Type B pancreatic cell (in vitro differentiated cells): ENCODE measurements around the gene ZNF699. TPM values are rescaled to one million over a fixed set of nuclear protein-coding genes. Genes with fewer than 3 reads are reported as not detected.
"Not testable (repeated sequence)": the region's sequence is repeated elsewhere in the genome, so short reads cannot be mapped to it uniquely, and the experiment has no call there.

Source experiments
- DNase-seq: peaks from one replicate; pipeline ENCODE4 v3.0.0; 2021; ENCODE audit warnings: mixed read lengths; ENCODE audit not compliant: unreplicated experiment; ENCODE audit errors: extremely low spot score
- H3K27ac Mint-ChIP-seq: 2 replicates; pipeline ENCODE4 v1.8.0; 2021; ENCODE audit warnings: mild to moderate bottlenecking, mixed read lengths
- H3K27me3 Mint-ChIP-seq: 2 replicates; pipeline ENCODE4 v1.8.0; 2021; ENCODE audit warnings: mixed read lengths
- H3K36me3 Mint-ChIP-seq: 2 replicates; pipeline ENCODE4 v1.8.0; 2021; ENCODE audit warnings: mixed read lengths
- H3K4me1 Mint-ChIP-seq: one replicate; pipeline ENCODE4 v1.8.0; 2021; ENCODE audit warnings: mixed read lengths; ENCODE audit not compliant: unreplicated experiment
- H3K4me3 Mint-ChIP-seq: 2 replicates; pipeline ENCODE4 v1.8.0; 2021; ENCODE audit warnings: mild to moderate bottlenecking, mixed read lengths
- H3K9me3 Mint-ChIP-seq: 2 replicates; pipeline ENCODE4 v1.8.0; 2021; ENCODE audit warnings: mixed read lengths
- total RNA-seq: library from RNA; stranded (reverse); gene quantifications from 2 replicates; pipeline ENCODE4 v1.2.1, GENCODE V29; 2021; ENCODE audit warnings: low replicate concordance
- TF ChIP-seq, protein P1 (sequence below): fragments of 200-600 bp; sonication (generic); conservative IDR thresholded peaks from 2 replicates; pipeline ENCODE4 v1.5.0; 2021; ENCODE audit warnings: antibody characterized with exemption, mild to moderate bottlenecking

ZNF699 gene
- total RNA-seq, 1 donor from 2014 or later = 6.0 TPM

DNA sequence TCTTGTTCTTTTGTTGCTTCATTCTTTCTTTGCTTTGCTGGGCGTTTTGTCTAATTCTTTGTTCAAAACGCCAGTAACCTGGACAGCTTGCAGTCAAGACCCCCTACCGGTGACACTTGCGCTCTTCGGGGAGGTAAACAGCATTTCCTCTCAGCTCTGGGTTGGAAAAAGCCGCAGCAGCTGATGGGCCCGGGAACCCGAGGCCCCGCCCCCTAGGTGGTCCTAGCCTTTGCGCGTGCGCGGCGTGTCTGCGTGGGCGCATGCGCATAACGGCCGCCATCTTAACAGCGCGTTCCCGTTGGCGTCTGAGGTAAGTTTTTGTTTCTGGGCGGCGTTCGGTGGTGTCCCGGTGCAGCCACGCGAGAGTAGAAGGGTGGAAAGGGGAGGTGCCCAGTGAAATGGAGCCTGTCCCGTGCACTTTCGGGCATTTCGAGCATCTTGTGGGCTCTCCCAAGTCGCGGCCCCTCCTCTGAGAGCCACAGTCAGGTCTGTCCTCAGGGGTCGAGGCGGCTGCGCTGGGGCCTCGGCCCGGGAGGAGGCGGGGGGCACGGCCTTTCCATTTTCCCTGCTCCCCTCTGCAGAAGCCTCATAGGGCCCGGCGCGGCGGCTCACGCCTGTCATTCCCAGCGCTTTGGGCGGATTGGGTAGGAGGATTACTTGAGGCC is 14.4 kb upstream of the ZNF699 start, which contains the start of gene ZNF559:
Gene ZNF559, plus strand, starts transcription at position 261 of the 665 bp plus-strand sequence. CDS start 14,371 bp downstream, outside the sequence.
- H3K4me1 Mint-ChIP-seq = no peaks in the 10 kb centered on the region
- peak within 1 kb of the TSS; percentile 92 for H3K27ac Mint-ChIP-seq
- peak within 1 kb of the TSS; percentile 93 for H3K4me3 Mint-ChIP-seq
- peak; percentile 98 for DNase-seq
- TF ChIP-seq, protein P1, sequence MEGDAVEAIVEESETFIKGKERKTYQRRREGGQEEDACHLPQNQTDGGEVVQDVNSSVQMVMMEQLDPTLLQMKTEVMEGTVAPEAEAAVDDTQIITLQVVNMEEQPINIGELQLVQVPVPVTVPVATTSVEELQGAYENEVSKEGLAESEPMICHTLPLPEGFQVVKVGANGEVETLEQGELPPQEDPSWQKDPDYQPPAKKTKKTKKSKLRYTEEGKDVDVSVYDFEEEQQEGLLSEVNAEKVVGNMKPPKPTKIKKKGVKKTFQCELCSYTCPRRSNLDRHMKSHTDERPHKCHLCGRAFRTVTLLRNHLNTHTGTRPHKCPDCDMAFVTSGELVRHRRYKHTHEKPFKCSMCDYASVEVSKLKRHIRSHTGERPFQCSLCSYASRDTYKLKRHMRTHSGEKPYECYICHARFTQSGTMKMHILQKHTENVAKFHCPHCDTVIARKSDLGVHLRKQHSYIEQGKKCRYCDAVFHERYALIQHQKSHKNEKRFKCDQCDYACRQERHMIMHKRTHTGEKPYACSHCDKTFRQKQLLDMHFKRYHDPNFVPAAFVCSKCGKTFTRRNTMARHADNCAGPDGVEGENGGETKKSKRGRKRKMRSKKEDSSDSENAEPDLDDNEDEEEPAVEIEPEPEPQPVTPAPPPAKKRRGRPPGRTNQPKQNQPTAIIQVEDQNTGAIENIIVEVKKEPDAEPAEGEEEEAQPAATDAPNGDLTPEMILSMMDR = peak; percentile 75
- H3K36me3 Mint-ChIP-seq = peaks cover 35% of the 10 kb centered on the region
- H3K27me3 Mint-ChIP-seq = no peaks in the 10 kb centered on the region
- peaks cover 12% of the 10 kb centered on the region for H3K9me3 Mint-ChIP-seq

DNA sequence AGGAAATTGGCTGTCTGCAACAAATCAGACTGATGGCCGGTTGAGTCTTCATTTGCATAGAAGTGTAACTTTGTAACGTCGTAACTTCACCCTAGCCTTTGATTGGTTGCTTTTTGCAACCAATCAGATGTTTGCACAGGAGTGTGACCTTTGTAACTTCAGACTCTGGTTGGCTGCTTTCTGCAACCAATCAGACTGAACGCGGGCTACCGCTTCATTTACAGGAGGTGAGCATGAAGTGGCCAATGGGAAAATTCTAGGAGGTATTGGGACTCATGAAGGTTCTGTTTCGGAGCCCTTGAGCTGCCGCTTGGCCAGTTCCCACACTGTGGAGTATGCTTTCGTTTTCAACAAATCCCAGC is 13.9 kb upstream of the ZNF699 start:
- Mint-ChIP-seq H3K27ac (peak overlapping the region; percentile 92), H3K4me3 (peak overlapping the region; percentile 93), H3K9me3 (peaks cover 12% of the 10 kb centered on the region), H3K27me3 (no peaks in the 10 kb centered on the region), H3K4me1 (no peaks in the 10 kb centered on the region), H3K36me3 (peaks cover 32% of the 10 kb centered on the region)
- TF ChIP-seq, protein P1 = no peak
- DNase-seq = no peak

DNA sequence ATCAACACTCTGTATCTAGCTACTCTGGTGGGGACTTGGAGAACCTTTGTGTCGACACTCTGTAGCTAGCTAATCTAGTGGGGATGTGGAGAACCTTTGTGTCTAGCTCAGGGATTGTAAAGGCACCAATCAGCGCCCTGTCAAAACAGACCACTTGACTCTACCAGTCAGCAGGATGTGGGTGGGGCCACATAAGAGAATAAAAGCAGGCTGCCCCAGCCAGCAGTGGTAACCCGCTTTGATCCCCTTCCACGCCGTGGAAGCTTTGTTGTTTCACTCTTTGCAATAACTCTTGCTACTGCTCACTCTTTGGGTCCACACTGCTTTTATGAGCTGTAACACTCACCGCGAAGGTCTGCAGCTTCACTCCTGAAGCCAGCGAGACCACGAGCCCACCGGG is 12.6 kb upstream of the ZNF699 start:
- H3K27me3 Mint-ChIP-seq, H3K27ac Mint-ChIP-seq, H3K4me1 Mint-ChIP-seq, DNase-seq, H3K9me3 Mint-ChIP-seq: not testable (repeated sequence)
- Mint-ChIP-seq H3K4me3 (peak overlapping the region; percentile 55), H3K36me3 (peaks cover 21% of the 10 kb centered on the region)

DNA sequence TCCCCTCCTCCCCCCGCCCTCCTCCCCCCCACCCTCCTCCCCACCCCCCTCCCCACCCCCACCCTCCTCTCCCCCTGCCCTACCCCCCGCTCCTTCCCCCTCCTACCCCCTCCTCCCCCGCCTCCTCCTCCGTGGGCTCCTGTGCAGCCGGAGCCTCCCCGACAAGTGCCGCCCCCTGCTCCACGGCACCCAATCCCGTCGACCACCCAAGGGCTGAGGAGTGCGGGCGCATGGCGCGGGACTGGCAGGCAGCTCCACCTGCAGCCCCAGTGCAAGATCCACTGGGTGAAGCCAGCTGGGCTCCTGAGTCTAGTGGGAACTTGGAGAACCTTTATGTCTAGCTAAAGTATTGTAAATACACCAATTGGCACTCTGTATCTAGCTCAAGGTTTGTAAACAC is 12.1 kb upstream of the ZNF699 start:
- H3K9me3 Mint-ChIP-seq, DNase-seq, H3K27ac Mint-ChIP-seq, H3K27me3 Mint-ChIP-seq, H3K4me3 Mint-ChIP-seq, H3K4me1 Mint-ChIP-seq: not testable (repeated sequence)
- H3K36me3 Mint-ChIP-seq = peaks cover 20% of the 10 kb centered on the region

DNA sequence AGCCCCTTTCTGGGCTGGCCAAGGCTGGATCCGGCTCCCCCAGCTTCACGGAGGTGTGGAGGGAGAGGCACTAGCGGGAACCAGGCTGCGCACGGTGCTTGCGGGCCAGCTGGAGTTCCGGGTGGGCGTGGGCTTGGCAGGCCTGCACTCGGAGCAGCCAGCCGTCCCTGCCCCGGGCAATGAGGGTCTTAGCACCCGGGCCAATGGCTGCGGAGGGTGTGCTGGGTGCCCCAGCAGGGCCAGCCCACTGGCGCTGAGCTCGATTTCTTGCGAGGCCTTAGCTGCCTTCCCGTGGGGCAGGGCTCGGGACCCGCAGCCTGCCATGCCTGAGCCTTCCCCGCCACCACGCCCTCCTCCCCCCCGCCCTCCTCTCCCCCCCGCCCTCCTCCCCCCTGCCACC is 11.7 kb upstream of the ZNF699 start:
- TF ChIP-seq, protein P1 = no peak
- Mint-ChIP-seq H3K4me1 (no peaks in the 10 kb centered on the region), H3K27me3 (no peaks in the 10 kb centered on the region), H3K4me3 (no peak overlapping the region), H3K36me3 (peaks cover 19% of the 10 kb centered on the region), H3K9me3 (peaks cover 7% of the 10 kb centered on the region), H3K27ac (no peak overlapping the region)
- DNase-seq = no peak

DNA sequence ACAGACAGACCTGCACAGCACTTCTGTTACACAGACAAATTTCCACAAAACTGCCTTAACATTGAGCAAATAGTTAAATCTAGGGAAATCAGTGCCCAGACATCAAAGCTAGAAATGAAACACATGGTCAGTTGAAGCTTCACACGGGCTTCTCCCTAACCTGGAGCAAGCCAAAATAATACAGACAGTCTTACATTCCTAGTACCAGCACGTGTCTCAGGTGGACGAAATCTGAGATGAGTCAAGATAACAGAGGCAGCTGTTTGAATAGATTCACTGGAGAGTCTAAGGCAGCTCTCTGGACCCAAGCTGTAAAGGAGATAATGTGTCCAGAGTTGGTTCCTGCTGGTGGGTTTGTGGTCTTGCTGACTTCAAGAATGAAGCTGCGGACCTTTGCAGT is 4.1 kb upstream of the ZNF699 start:
- TF ChIP-seq, protein P1 = no peak
- peaks cover 9% of the 10 kb centered on the region for H3K27me3 Mint-ChIP-seq
- no peak overlapping the region for H3K27ac Mint-ChIP-seq
- peaks cover under 1% of the 10 kb centered on the region for H3K4me1 Mint-ChIP-seq
- H3K4me3 Mint-ChIP-seq = no peak overlapping the region
- DNase-seq = no peak
- peaks cover 5% of the 10 kb centered on the region for H3K36me3 Mint-ChIP-seq
- H3K9me3 Mint-ChIP-seq = peaks cover 14% of the 10 kb centered on the region
